K562 (cell line): ENCODE measurements around the gene RNU6-9. TPM values are rescaled to one million over a fixed set of nuclear protein-coding genes. Genes with fewer than 3 reads are reported as not detected.

Source experiments
- ARHGAP35 ChIP-seq: fragments of 450-650 bp; IDR thresholded peaks from 2 replicates; pipeline ENCODE4 v1.6.1; 2018; ENCODE audit not compliant: partially characterized antibody
- ATF4 ChIP-seq: fragments of 450-650 bp; formaldehyde crosslinking; IDR thresholded peaks from 2 replicates; pipeline ENCODE4 v1.4.0; 2022; ENCODE audit warnings: mild to moderate bottlenecking, moderate library complexity
- BCOR ChIP-seq: fragments of 450-650 bp; IDR thresholded peaks from 2 replicates; pipeline ENCODE4 v1.6.1; 2016
- CREB1 ChIP-seq, 2 experiments: sonication (generic) in 1 of 2; formaldehyde crosslinking in 1 of 2; IDR thresholded peaks; 2 replicates each; pipeline versions ENCODE4 v1.6.1 to v1.8.0; 2012 to 2022; ENCODE audit warnings: inconsistent platforms in 1 of 2, mild to moderate bottlenecking in 1 of 2, missing genetic modification reagents in 1 of 2, moderate library complexity in 1 of 2
- HDAC1 ChIP-seq, 2 experiments: fragments of 450-650 bp; IDR thresholded peaks; 2 replicates each; pipeline ENCODE4 v1.6.1; 2016 to 2017; ENCODE audit warnings: inconsistent platforms in 1 of 2, mild to moderate bottlenecking in 1 of 2, moderate library complexity in 1 of 2
- LARP7 ChIP-seq: fragments of 450-650 bp; IDR thresholded peaks from 2 replicates; pipeline ENCODE4 v1.6.1; 2016
- MAZ ChIP-seq, 2 experiments: fragments of 450-650 bp in 1 of 2; sonication (generic) in 1 of 2; formaldehyde crosslinking; IDR thresholded peaks in 1 of 2; conservative IDR thresholded peaks in 1 of 2; 2 replicates each; pipeline versions ENCODE4 v1.4.0 to v1.5.0; 2020; ENCODE audit warnings: mild to moderate bottlenecking in 1 of 2, missing genetic modification reagents in 1 of 2
- NBN ChIP-seq: fragments of 450-650 bp; IDR thresholded peaks from 2 replicates; pipeline ENCODE4 v1.6.1; 2016; ENCODE audit warnings: low read depth, mild to moderate bottlenecking
- NCOA1 ChIP-seq: fragments of 450-650 bp; IDR thresholded peaks from 2 replicates; pipeline ENCODE4 v1.6.1; 2016; ENCODE audit warnings: low read depth
- NFRKB ChIP-seq: fragments of 450-650 bp; IDR thresholded peaks from 2 replicates; pipeline ENCODE4 v1.6.1; 2016; ENCODE audit warnings: low read depth
- NONO ChIP-seq, 2 experiments: fragments of 200-400 bp in 1 of 2; fragments of 450-650 bp in 1 of 2; formaldehyde crosslinking in 1 of 2; IDR thresholded peaks; 2 replicates each; pipeline ENCODE4 v1.6.1; 2017; ENCODE audit warnings: low read depth in 2 of 2, mild to moderate bottlenecking in 2 of 2, moderate library complexity in 2 of 2, low read length in 1 of 2
- NR2C2 ChIP-seq, 2 experiments: fragments of 200-800 bp in 1 of 2; sonication (Bioruptor generic) in 1 of 2; sonication (generic) in 1 of 2; formaldehyde crosslinking in 1 of 2; IDR thresholded peaks; 2 replicates each; pipeline versions ENCODE4 v1.6.1 to v1.8.0; 2016 to 2022; ENCODE audit warnings: mild to moderate bottlenecking in 1 of 2, missing compliant biosample characterization in 1 of 2, missing genetic modification characterization in 1 of 2, missing genetic modification reagents in 1 of 2
- SIN3A ChIP-seq, 2 experiments: fragments of 150-350 bp in 1 of 2; IDR thresholded peaks; 2 replicates each; pipeline ENCODE4 v1.6.1; 2011 to 2016; ENCODE audit warnings: borderline replicate concordance in 2 of 2, low read depth in 2 of 2, low read length in 2 of 2, mild to moderate bottlenecking in 2 of 2, moderate library complexity in 2 of 2; ENCODE audit not compliant: control insufficient read depth in 1 of 2
- SRSF1 ChIP-seq: fragments of 200-400 bp; formaldehyde crosslinking; IDR thresholded peaks from 2 replicates; pipeline ENCODE4 v1.6.1; 2017; ENCODE audit warnings: mild to moderate bottlenecking, low read depth, low read length, moderate library complexity
- TCFL5 ChIP-seq: fragments of 250-450 bp; sonication (Bioruptor Pico); conservative IDR thresholded peaks from 2 replicates; pipeline ENCODE4 v1.6.1; 2021; ENCODE audit warnings: mild to moderate bottlenecking, moderate library complexity, matching md5 sums
- TFAP4 ChIP-seq: sonication (generic); formaldehyde crosslinking; IDR thresholded peaks from 2 replicates; pipeline ENCODE4 v1.8.0; 2022; ENCODE audit warnings: missing genetic modification reagents, mild to moderate bottlenecking, moderate library complexity, borderline replicate concordance
- TSHZ1 ChIP-seq: fragments of 250-450 bp; sonication (Bioruptor Pico); IDR thresholded peaks from 2 replicates; pipeline ENCODE4 v1.4.0; 2020; ENCODE audit warnings: mild to moderate bottlenecking, moderate library complexity
- YY1 ChIP-seq, 3 experiments: IDR thresholded peaks; 2 replicates each; pipeline ENCODE4 v1.6.1; 2011; ENCODE audit warnings: low read length in 2 of 3, mild to moderate bottlenecking in 2 of 3, moderate library complexity in 2 of 3, borderline replicate concordance in 1 of 3, control low read depth in 1 of 3, low read depth in 1 of 3; ENCODE audit not compliant: insufficient read depth in 3 of 3, insufficient replicate concordance in 2 of 3, control insufficient read depth in 1 of 3, insufficient read length in 1 of 3; ENCODE audit errors: extremely low read depth in 1 of 3
- ZBTB17 ChIP-seq: fragments of 450-650 bp; formaldehyde crosslinking; IDR thresholded peaks from 2 replicates; pipeline ENCODE4 v1.4.0; 2020; ENCODE audit warnings: mild to moderate bottlenecking
- ZNF445 ChIP-seq: fragments of 250-450 bp; sonication (Bioruptor Pico); IDR thresholded peaks from 2 replicates; pipeline ENCODE4 v1.4.0; 2020; ENCODE audit warnings: low read depth, mild to moderate bottlenecking, moderate library complexity
- ZSCAN29 ChIP-seq: fragments of 450-650 bp; IDR thresholded peaks from 2 replicates; pipeline ENCODE4 v1.6.1; 2017
- polyA plus RNA-seq, 8 experiments: library from polyadenylated mRNA; depleted of rRNA in 4 of 8; stranded (reverse) in 5 of 8; unstranded in 3 of 8; fragments of >200 nt; fragmentation: Nextera tagmentation in 2 of 8; fragmentation: Illumina TruSeq in 1 of 8; extraction: Ambion mirVana in 2 of 8; extraction: Trizol in 1 of 8; gene quantifications; 2 replicates each; pipeline versions ENCODE4 v1.2.1 to v1.2.3, GENCODE V29; 2011 to 2014; ENCODE audit warnings: inconsistent platforms in 1 of 8, missing spikeins in 1 of 8
- total RNA-seq, 7 experiments: library from RNA; depleted of rRNA in 6 of 7; stranded (reverse); fragments of >200 nt in 6 of 7; fragmentation: Illumina TruSeq in 2 of 7; extraction: Trizol in 2 of 7; gene quantifications; 2 replicates each; pipeline versions ENCODE4 v1.2.1 to v1.2.3, GENCODE V29; 2011 to 2021; ENCODE audit warnings: low replicate concordance in 1 of 7

RNU6-9 gene
- total and polyA plus RNA-seq, 9 of the 15 experiments (the other 6 are each of a cell fraction or from before 2014, with no cell fraction given) = not detected

- TF ChIP-seq NR2C2 (CRISPR knock-in tag; IDR thresholded peaks at IDR 0.05) (no peak), NR2C2 (tag; IDR thresholded peaks at IDR 0.05) (peak; percentile 28; the same call in 1 of the 2 replicates), ARHGAP35 (no peak), CREB1 (IDR thresholded peaks at IDR 0.05) (peak; percentile 50; the same call in 1 of the 2 replicates), CREB1 (CRISPR knock-in tag; IDR thresholded peaks at IDR 0.05) (no peak; the same call in 1 of the 2 replicates), TCFL5 (CRISPR knock-in tag) (no peak), ZBTB17 (CRISPR knock-in tag) (no peak), SRSF1 (no peak), LARP7 (no peak), NONO (IDR thresholded peaks at IDR 0.05; ENCODE audit: low read depth in 2 of 2, low read length in 1 of 2) (0 out of 4 replicates have a peak, but pooled peaks of 1 of the 2 experiments have one; percentile 10), TFAP4 (CRISPR knock-in tag) (peak; percentile 59), BCOR (peak; percentile 29; the same call in 1 of the 2 replicates), MAZ (CRISPR knock-in tag; conservative IDR thresholded peaks at IDR 0.05 in 1 of 2, IDR thresholded peaks at IDR 0.05 in 1 of 2) (peak in 1 of 2 experiments; percentile 95; a peak in 3 of 4 replicates), ZSCAN29 (peak; percentile 58; the same call in 1 of the 2 replicates), ATF4 (CRISPR knock-in tag) (no peak), TSHZ1 (no peak), SIN3A (IDR thresholded peaks at IDR 0.05; ENCODE audit: borderline replicate concordance in 2 of 2, control insufficient read depth in 1 of 2, low read depth in 2 of 2, low read length in 2 of 2) (peak in 1 of 2 experiments; percentile 53; a peak in 2 of 4 replicates), NCOA1 (peak; percentile 11; the same call in 1 of the 2 replicates), ZNF445 (CRISPR knock-in tag) (no peak), NFRKB (no peak), YY1 (IDR thresholded peaks at IDR 0.05; ENCODE audit: borderline replicate concordance in 1 of 3, control insufficient read depth in 1 of 3, extremely low read depth in 1 of 3, insufficient read depth in 3 of 3, insufficient read length in 1 of 3, insufficient replicate concordance in 2 of 3, low read depth in 1 of 3, low read length in 2 of 3) (peak in 2 of 3 experiments; percentile 38 to 75), NBN (peak; percentile 87), HDAC1 (IDR thresholded peaks at IDR 0.05) (0 out of 4 replicates have a peak, but pooled peaks of 1 of the 2 experiments have one; percentile 3)
Observed at GRCh38 chr19:925526-926322, 32.4 kb downstream of the RNU6-9 start, which contains the start of gene ARID3A (continued).
